GM12878 (cell line): ENCODE results near the gene TCF12.

Experiments
- CTCF ChIP-seq, 3 experiments: IDR thresholded peaks in 2 of 3; conservative IDR thresholded peaks in 1 of 3; 2 replicates each; pipeline ENCODE4 v1.5.1; 2011; ENCODE audit warnings: low read depth in 3 of 3, low read length in 3 of 3, mild to moderate bottlenecking in 3 of 3, control low read depth in 2 of 3, moderate library complexity in 2 of 3, inconsistent platforms in 1 of 3, mixed read lengths in 1 of 3; ENCODE audit not compliant: control insufficient read depth in 2 of 3, insufficient read depth in 1 of 3; ENCODE audit errors: extremely low read depth in 1 of 3
- HDGF ChIP-seq: fragments of 450-650 bp; IDR thresholded peaks from 2 replicates; pipeline ENCODE4 v1.6.1; 2016; ENCODE audit warnings: antibody characterized with exemption
- RFX5 ChIP-seq: IDR thresholded peaks from 2 replicates; pipeline ENCODE4 v1.6.1; 2011; ENCODE audit warnings: low read depth, low read length, improper control_type of control experiment

DNA sequence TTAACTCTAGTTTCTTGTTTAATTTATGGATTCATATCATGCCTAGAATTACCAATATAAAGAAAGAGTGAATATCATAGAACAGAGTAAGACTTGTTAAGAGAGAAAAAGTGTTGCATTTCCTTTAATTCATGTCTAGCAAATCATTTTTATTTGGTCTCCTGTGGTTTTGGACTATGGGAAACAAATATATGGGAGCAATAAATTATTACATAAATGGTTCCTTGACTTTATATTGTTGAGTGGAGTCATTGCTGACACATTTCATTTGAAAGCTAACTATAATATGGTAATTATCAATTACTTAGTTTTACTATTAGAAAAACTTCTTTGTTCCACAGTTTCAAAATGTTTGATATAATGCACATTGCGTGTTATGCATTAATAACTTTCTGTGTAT lies 313.1 kb downstream of the TCF12 start:
- TF ChIP-seq HDGF (no peak), RFX5 (no peak), CTCF (IDR thresholded peaks at IDR 0.05 in 2 of 3, conservative IDR thresholded peaks at IDR 0.05 in 1 of 3; ENCODE audit: control insufficient read depth in 2 of 3, extremely low read depth in 1 of 3, insufficient read depth in 1 of 3, low read depth in 3 of 3, low read length in 3 of 3) (no peak)
